ENCODE data around the gene LCN1. TPM values are rescaled to one million over a fixed set of nuclear protein-coding genes. Genes with fewer than 3 reads are reported as not detected.

Gene LCN1
- total RNA-seq, 2 donors from 2014 or later = not detected

DNA sequence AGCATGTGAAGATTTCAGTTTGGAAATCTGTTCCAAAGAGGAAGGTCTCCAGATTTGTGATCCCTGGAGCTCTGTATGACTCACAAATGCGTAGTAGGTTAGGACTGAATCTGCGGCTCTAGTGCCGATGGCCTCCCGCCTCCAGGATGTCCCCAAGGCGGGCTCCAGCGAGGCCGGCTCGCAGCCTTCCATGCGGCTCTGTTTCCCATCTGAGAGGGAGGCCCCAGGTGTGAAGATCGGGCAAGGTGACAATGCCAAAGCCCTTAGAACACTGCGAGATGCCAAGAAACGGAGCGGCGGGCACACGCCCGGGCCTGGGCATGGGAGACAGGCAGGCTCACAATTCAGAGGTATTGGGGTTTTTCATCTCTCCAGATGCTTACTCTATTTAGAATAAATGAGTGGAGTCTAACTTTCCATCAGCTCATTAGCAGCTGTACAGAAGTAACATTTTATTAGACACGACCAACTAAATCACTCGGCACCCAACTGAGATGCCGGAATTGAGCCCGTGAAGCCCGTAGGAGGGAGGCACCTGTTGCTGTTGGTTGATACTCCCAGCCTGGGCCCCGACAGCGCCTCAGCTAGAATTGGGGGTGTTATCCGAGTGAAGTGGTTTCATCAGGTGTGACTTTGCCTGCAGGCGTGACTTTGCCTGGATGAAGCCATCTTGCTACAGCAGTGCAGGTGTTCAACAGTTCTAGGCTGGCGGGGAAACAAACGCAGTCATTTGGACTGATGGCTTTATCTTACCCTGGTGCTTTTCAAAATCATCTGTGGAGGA is 28.2 kb upstream of the LCN1 start:
- Histone ChIP-seq H3K4me1 (ENCODE audit: control insufficient read depth in 1 of 2, low read depth in 2 of 2) (no peaks in the 10 kb centered on the region), H3K27ac (no peak overlapping the region), H3K27me3 (replicated peaks; ENCODE audit: insufficient read depth) (no peaks in the 10 kb centered on the region), H3K9me3 (no peaks in the 10 kb centered on the region), H3K4me3 (no peak overlapping the region), H3K36me3 (peaks cover 4% of the 10 kb centered on the region)
- ATAC-seq (ENCODE audit: insufficient number of reproducible peaks, low FRiP score, low read depth) = no peak
- TF ChIP-seq, protein P1, sequence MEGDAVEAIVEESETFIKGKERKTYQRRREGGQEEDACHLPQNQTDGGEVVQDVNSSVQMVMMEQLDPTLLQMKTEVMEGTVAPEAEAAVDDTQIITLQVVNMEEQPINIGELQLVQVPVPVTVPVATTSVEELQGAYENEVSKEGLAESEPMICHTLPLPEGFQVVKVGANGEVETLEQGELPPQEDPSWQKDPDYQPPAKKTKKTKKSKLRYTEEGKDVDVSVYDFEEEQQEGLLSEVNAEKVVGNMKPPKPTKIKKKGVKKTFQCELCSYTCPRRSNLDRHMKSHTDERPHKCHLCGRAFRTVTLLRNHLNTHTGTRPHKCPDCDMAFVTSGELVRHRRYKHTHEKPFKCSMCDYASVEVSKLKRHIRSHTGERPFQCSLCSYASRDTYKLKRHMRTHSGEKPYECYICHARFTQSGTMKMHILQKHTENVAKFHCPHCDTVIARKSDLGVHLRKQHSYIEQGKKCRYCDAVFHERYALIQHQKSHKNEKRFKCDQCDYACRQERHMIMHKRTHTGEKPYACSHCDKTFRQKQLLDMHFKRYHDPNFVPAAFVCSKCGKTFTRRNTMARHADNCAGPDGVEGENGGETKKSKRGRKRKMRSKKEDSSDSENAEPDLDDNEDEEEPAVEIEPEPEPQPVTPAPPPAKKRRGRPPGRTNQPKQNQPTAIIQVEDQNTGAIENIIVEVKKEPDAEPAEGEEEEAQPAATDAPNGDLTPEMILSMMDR (IDR thresholded peaks at IDR 0.05) = no peak
- DNase-seq (ENCODE audit: low spot score) = no peak

DNA sequence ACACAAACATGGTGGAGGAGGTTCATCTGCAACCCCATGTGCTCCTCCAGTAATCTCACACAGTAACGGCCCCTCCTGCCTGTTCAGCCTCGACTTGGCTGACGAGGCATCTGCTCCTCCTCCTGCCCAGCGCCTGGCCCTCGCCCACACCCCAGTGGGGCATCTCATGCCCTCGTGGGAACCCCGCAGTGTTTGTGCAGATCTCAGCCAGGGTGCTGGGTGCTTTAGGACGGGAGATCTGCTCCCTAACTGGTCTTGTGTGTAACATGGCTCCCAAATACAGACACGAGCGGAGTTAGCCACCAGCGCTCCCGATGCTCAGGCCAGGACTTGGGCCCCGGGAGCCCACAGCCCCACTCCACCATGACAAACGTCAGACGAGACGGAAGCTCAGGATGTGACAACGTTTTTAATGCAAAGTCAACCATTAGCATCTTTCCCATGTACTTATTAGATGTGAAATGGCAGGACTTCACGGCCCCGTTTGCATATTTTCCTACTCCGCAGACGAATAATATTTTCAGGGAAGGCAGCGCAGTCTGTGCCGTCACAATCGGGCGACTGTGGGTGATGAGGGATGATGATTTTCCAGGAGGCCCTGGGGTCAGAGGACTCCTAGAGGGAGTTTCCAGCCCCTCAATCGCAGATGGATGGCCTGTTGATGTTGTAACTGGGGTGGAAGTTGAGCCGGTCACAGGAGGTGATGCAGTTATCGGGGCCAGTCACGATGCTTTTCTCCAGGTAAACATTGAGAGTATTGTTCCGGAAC is 26.3 kb upstream of the LCN1 start:
- no peak for DNase-seq (ENCODE audit: low spot score)

DNA sequence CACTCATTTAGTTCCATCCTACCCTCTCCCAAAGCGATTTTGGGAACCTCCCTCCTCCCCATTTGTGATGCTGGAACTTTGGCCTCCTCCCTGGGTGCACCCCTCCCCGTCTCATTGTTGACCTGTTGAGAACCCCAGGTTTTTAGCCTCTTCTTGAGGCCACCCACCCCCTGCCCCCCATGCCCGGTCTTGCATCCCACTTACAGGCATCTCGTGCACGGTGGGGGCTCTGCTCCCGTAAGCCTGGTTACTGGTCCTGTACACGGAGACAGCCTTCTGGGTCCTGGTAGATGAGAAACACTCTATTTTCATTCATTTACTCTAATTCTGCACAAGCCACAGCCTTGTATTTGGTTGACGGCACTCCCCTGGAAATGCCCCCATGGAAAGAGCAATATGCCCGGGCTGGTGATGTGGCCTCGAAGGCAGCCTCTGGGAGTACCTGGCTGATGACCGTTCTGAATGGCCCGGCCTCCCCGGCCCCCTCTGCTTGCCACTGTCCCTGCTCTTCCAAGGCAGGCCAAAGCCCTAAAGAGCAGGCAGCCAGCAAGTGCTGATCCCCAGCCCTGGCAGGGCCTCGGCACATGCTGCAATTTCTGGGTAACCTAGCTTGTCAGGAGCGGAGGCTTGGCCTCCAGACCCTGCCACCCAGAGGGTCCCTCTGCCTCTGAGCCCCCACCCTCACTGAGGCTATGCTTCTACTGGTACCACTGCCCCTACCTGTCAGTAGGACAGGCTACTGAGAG is 22.7 kb upstream of the LCN1 start:
- no peak overlapping the region for H3K27ac ChIP-seq
- H3K9me3 ChIP-seq = no peaks in the 10 kb centered on the region
- H3K4me1 ChIP-seq (ENCODE audit: control insufficient read depth in 1 of 2, low read depth in 2 of 2) = peaks cover 3 to 23% of the 10 kb centered on the region in 2 donors
- TF ChIP-seq, protein P1 (IDR thresholded peaks at IDR 0.05) = no peak
- DNase-seq (ENCODE audit: low spot score) (no peak), ATAC-seq (ENCODE audit: insufficient number of reproducible peaks, low FRiP score, low read depth) (no peak)
- peaks cover 11% of the 10 kb centered on the region for H3K36me3 ChIP-seq
- H3K27me3 ChIP-seq (replicated peaks; ENCODE audit: insufficient read depth) = no peaks in the 10 kb centered on the region
- no peak overlapping the region for H3K4me3 ChIP-seq

More for the DNA sequence above, 26.3 kb upstream of the LCN1 start:
- Histone ChIP-seq H3K9me3 (no peaks in the 10 kb centered on the region), H3K27ac (no peak overlapping the region), H3K4me1 (ENCODE audit: control insufficient read depth in 1 of 2, low read depth in 2 of 2) (peaks cover 0 to 8% of the 10 kb centered on the region in 2 donors), H3K4me3 (no peak overlapping the region), H3K36me3 (no peaks in the 10 kb centered on the region), H3K27me3 (replicated peaks; ENCODE audit: insufficient read depth) (no peaks in the 10 kb centered on the region)
- TF ChIP-seq, protein P1 (IDR thresholded peaks at IDR 0.05) = no peak
- no peak for ATAC-seq (ENCODE audit: insufficient number of reproducible peaks, low FRiP score, low read depth)

DNA sequence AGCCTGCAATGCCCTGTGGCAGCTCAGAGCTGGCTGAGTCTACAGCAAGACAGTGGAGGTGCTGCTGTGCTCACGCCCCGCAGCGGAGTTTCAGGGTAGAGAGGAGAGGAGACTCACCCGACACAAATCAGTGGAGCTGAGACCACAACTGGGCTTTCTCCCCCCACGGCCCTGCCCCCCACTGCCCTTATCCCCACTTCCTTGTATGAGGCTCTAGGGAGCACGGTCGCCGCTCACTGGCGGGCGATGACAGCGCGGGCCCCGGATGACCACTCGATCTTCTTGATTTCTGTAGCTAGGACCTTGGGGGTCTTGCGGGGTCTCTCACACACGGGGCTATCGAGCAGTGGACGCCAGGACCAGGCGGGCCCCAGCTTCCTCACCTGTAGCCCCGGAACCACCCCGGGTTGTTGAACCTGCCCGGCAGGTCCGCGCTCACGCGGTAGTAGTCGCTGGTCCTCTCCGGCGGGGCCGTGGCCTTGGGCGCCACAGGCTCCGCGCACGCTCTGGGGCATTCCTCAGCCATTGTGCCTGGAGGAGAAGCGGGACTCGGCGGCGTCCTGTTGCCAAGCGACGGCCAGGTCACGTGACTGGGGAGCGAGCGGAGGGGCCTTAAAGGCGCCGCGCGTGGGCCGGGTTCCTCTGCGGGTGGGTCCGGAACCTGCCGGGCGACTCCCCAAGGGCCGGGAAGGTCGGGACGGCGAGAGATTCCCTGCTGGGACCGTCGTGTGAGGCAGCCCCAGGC is 21.7 kb upstream of the LCN1 start:
- H3K9me3 ChIP-seq = no peaks in the 10 kb centered on the region
- peak overlapping the region; percentile 90 for H3K4me3 ChIP-seq
- H3K36me3 ChIP-seq = peaks cover 21% of the 10 kb centered on the region
- peak; percentile 76 for DNase-seq (ENCODE audit: low spot score)
- H3K27me3 ChIP-seq (replicated peaks; ENCODE audit: insufficient read depth) = no peaks in the 10 kb centered on the region
- TF ChIP-seq, protein P1 (IDR thresholded peaks at IDR 0.05) = no peak
- peak overlapping the region; percentile 38 to 60 for H3K27ac ChIP-seq
- H3K4me1 ChIP-seq (ENCODE audit: control insufficient read depth in 1 of 2, low read depth in 2 of 2) = peaks cover 3 to 23% of the 10 kb centered on the region in 2 donors
- ATAC-seq (ENCODE audit: insufficient number of reproducible peaks, low FRiP score, low read depth) = peak; percentile 91
